ENCODE measurements around the gene TUBA3C.

TUBA3C gene

GRCh38 chr13:19173752-19174151 lies 7.9 kb downstream of the TUBA3C start:
- H3K4me3 ChIP-seq (ENCODE audit: low read length) = no peak overlapping the region
- no peak for TF ChIP-seq ZNF274 (IDR thresholded peaks at IDR 0.05; ENCODE audit: low read depth, low read length)

- TF ChIP-seq ZNF274 (IDR thresholded peaks at IDR 0.05; ENCODE audit: low read depth, low read length) = no peak
- no peak overlapping the region for H3K4me3 ChIP-seq (ENCODE audit: low read length)
These were observed 9.0 kb downstream of the TUBA3C start for GRCh38 chr13:19172647-19173030.

GRCh38 chr13:19172007-19172646 lies 9.5 kb downstream of the TUBA3C start:
- no peak for TF ChIP-seq ZNF274 (IDR thresholded peaks at IDR 0.05; ENCODE audit: low read depth, low read length)
- no peak overlapping the region for H3K4me3 ChIP-seq (ENCODE audit: low read length)

- no peak for TF ChIP-seq ZNF274 (IDR thresholded peaks at IDR 0.05; ENCODE audit: low read depth, low read length)
- H3K4me3 ChIP-seq (ENCODE audit: low read length) = no peak overlapping the region
These were observed 10.1 kb downstream of the TUBA3C start for GRCh38 chr13:19171563-19171962.

GRCh38 chr13:19169991-19170390 lies 11.6 kb downstream of the TUBA3C start:
- no peak for TF ChIP-seq ZNF274 (IDR thresholded peaks at IDR 0.05; ENCODE audit: low read depth, low read length)
- no peak overlapping the region for H3K4me3 ChIP-seq (ENCODE audit: low read length)

- TF ChIP-seq ZNF274 (IDR thresholded peaks at IDR 0.05; ENCODE audit: low read depth, low read length) = no peak
- H3K4me3 ChIP-seq (ENCODE audit: low read length) = no peak overlapping the region
These were observed 12.1 kb downstream of the TUBA3C start for GRCh38 chr13:19169496-19169895.

- no peak overlapping the region for H3K4me3 ChIP-seq (ENCODE audit: low read length)
- TF ChIP-seq ZNF274 (IDR thresholded peaks at IDR 0.05; ENCODE audit: low read depth, low read length) = no peak
These were observed 20.3 kb downstream of the TUBA3C start for GRCh38 chr13:19161308-19161707.

GRCh38 chr13:19159761-19160420 lies 21.7 kb downstream of the TUBA3C start:
- no peak overlapping the region for H3K4me3 ChIP-seq (ENCODE audit: low read length)
- TF ChIP-seq ZNF274 (IDR thresholded peaks at IDR 0.05; ENCODE audit: low read depth, low read length) = no peak

- no peak overlapping the region for H3K4me3 ChIP-seq (ENCODE audit: low read length)
- no peak for TF ChIP-seq ZNF274 (IDR thresholded peaks at IDR 0.05; ENCODE audit: low read depth, low read length)
These were observed 22.4 kb downstream of the TUBA3C start for GRCh38 chr13:19159181-19159580.

- no peak for TF ChIP-seq ZNF274 (IDR thresholded peaks at IDR 0.05; ENCODE audit: low read depth, low read length)
- H3K4me3 ChIP-seq (ENCODE audit: low read length) = no peak overlapping the region
These were observed 23.0 kb downstream of the TUBA3C start for GRCh38 chr13:19158526-19159174.

GRCh38 chr13:19158006-19158405 lies 23.6 kb downstream of the TUBA3C start:
- TF ChIP-seq ZNF274 (IDR thresholded peaks at IDR 0.05; ENCODE audit: low read depth, low read length) = no peak
- H3K4me3 ChIP-seq (ENCODE audit: low read length) = no peak overlapping the region

- TF ChIP-seq ZNF274 (IDR thresholded peaks at IDR 0.05; ENCODE audit: low read depth, low read length) = no peak
These were observed 24.2 kb downstream of the TUBA3C start for GRCh38 chr13:19157461-19157860.

GRCh38 chr13:19156013-19156825 lies 25.4 kb downstream of the TUBA3C start:
- no peak overlapping the region for H3K4me3 ChIP-seq (ENCODE audit: low read length)
- TF ChIP-seq ZNF274 (IDR thresholded peaks at IDR 0.05; ENCODE audit: low read depth, low read length) = no peak

More at GRCh38 chr13:19157461-19157860, 24.2 kb downstream of the TUBA3C start:
- no peak overlapping the region for H3K4me3 ChIP-seq (ENCODE audit: low read length)

GRCh38 chr13:19155321-19155861 lies 26.2 kb downstream of the TUBA3C start:
- no peak for TF ChIP-seq ZNF274 (IDR thresholded peaks at IDR 0.05; ENCODE audit: low read depth, low read length)
- H3K4me3 ChIP-seq (ENCODE audit: low read length) = no peak overlapping the region
